Activated CD4-positive, alpha-beta T cell treated with anti-CD3 and anti-CD28 coated beads for 36 hours (primary cell): ENCODE results near the gene CARD9. TPM values are rescaled to one million over a fixed set of nuclear protein-coding genes. Genes with fewer than 3 reads are reported as not detected.

Experiments
- ATAC-seq: fragments of 200-7000 bp; cut with Tn5 transposase; one replicate; pipeline ENCODE4 v1.10.0; 2021; ENCODE audit warnings: mild to moderate bottlenecking, moderate library complexity
- CTCF ChIA-PET: fragments of 350-600 bp; sonication (Branson Sonifier 250); formaldehyde crosslinking; loops from one replicate; lab custom pipeline; 2021; ENCODE audit warnings: antibody characterized with exemption; lab: Charles Lee
- POLR2A ChIA-PET: fragments of 350-600 bp; sonication (Branson Sonifier 250); formaldehyde crosslinking; loops from one replicate; lab custom pipeline; 2021; ENCODE audit warnings: antibody characterized with exemption, inconsistent platforms; lab: Charles Lee
- DNase-seq: peaks from one replicate; pipeline ENCODE4 v3.0.0-alpha.2; 2020
- H3K27ac Mint-ChIP-seq: one replicate; pipeline ENCODE4 v1.8.0; 2021; ENCODE audit warnings: mixed read lengths
- H3K27me3 Mint-ChIP-seq: one replicate; pipeline ENCODE4 v1.8.0; 2021; ENCODE audit warnings: mixed read lengths
- H3K36me3 Mint-ChIP-seq: one replicate; pipeline ENCODE4 v1.8.0; 2021; ENCODE audit warnings: low read depth, mixed read lengths
- H3K4me1 Mint-ChIP-seq: one replicate; pipeline ENCODE4 v1.8.0; 2021; ENCODE audit warnings: mixed read lengths
- H3K4me3 Mint-ChIP-seq: one replicate; pipeline ENCODE4 v1.8.0; 2021; ENCODE audit warnings: mild to moderate bottlenecking, moderate library complexity, mixed read lengths
- H3K9me3 Mint-ChIP-seq: one replicate; pipeline ENCODE4 v1.8.0; 2021; ENCODE audit warnings: low read depth, mixed read lengths
- intact Hi-C, 2 experiments: fragments of 100-400 bp; cut with DNase I in 1 of 2; cut with micrococcal nuclease in 1 of 2; formaldehyde crosslinking; loops; one replicate each; pipeline versions ENCODE4 v1.14.2 to v1.15.1; 2022 to 2024; cut with DNase I, micrococcal nuclease
- total RNA-seq, 2 experiments: library from RNA; stranded (reverse); gene quantifications; one replicate each; pipeline ENCODE4 v1.2.3, GENCODE V29; 2021

The CARD9 gene
- total RNA-seq, 2 experiments from 2014 or later: 0.98 to 1.1 TPM

DNA sequence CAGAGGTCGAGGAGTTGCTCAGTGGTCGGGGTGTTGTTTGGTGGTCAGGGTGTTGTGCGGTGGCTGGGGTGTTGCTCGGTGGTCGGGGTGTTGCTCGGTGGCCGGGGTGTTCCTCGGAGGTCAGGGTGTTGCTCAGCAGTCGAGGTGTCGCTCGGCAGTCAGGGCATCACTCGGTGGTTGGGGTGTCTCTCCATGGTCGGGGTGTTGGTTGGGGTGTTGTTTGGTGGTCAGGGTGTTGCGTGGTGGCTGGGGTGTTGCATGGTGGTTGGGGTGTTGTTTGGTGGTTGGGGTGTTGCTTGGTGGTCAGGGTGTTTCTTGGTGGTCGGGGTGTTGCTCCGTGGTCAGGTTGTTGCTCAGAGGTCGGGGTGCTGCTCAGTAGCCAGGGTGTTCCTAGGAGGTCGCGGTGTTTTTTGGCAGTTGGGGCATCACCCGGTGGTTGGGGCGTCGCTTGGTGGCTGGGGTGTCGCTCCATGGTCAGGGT is 57.2 kb downstream of the CARD9 start:
- intact Hi-C loops: no loop called here
- no peaks in the 10 kb centered on the region for H3K4me1 Mint-ChIP-seq
- ChIA-PET POLR2A (no interaction called here), CTCF (no interaction called here)
- no peaks in the 10 kb centered on the region for H3K27me3 Mint-ChIP-seq
- H3K9me3 Mint-ChIP-seq: peaks cover 9% of the 10 kb centered on the region
- no peak overlapping the region for H3K4me3 Mint-ChIP-seq
- no peak for ATAC-seq
- no peaks in the 10 kb centered on the region for H3K36me3 Mint-ChIP-seq
- H3K27ac Mint-ChIP-seq: no peak overlapping the region
- no peak for DNase-seq

- intact Hi-C loops: loop anchor here in 1 of 2 experiments (5.0 kb wide), 1 partner anchor 87 kb away; the partner anchor contains the start of gene SNAPC4
- H3K4me3 Mint-ChIP-seq: no peak overlapping the region
- ChIA-PET CTCF (no interaction called here), POLR2A (no interaction called here)
- peaks cover 9% of the 10 kb centered on the region for H3K9me3 Mint-ChIP-seq
- H3K27me3 Mint-ChIP-seq: no peaks in the 10 kb centered on the region
- ATAC-seq (no peak), DNase-seq (no peak)
- H3K4me1 Mint-ChIP-seq: no peaks in the 10 kb centered on the region
- no peak overlapping the region for H3K27ac Mint-ChIP-seq
- H3K36me3 Mint-ChIP-seq: no peaks in the 10 kb centered on the region
Observed at GRCh38 chr9:136314944-136315343, 58.5 kb downstream of the CARD9 start.

- intact Hi-C loops: loop anchor here in 1 of 2 experiments (5.0 kb wide), 1 partner anchor 88 kb away; the partner anchor contains the start of gene SNAPC4
- H3K27me3 Mint-ChIP-seq: no peaks in the 10 kb centered on the region
- ChIA-PET POLR2A (no interaction called here), CTCF (interaction anchor here (0.7 kb wide), 1 partner anchor 17 kb away, joined by 5 read pairs; no protein-coding TSS in a partner anchor)
- H3K9me3 Mint-ChIP-seq: peaks cover 9% of the 10 kb centered on the region
- DNase-seq: no peak
- no peaks in the 10 kb centered on the region for H3K4me1 Mint-ChIP-seq
- H3K27ac Mint-ChIP-seq: no peak overlapping the region
- no peak for ATAC-seq
- no peak overlapping the region for H3K4me3 Mint-ChIP-seq
- no peaks in the 10 kb centered on the region for H3K36me3 Mint-ChIP-seq
Observed at GRCh38 chr9:136314056-136314416, 59.4 kb downstream of the CARD9 start.

Other genes with a start within 250 kb of the CARD9 start
- not detected for gene LHX3, start 168.5 kb downstream of the CARD9 start, total RNA-seq
- gene QSOX2, start 127.9 kb downstream of the CARD9 start, total RNA-seq: 10 to 100 TPM; 18.1 to 21.2 TPM
- gene CCDC187, start 69.6 kb downstream of the CARD9 start, total RNA-seq: under 1 TPM in 1 of 2 experiments, not detected in 1; 0.05 TPM
- gene GPSM1, start 46.1 kb downstream of the CARD9 start, total RNA-seq: 10 to 100 TPM in 1 of 2 experiments, 1 to 10 TPM in 1; 9.6 to 10.8 TPM
- 10 to 100 TPM; 11.7 to 12.8 TPM for gene DNLZ, start 9.9 kb downstream of the CARD9 start, total RNA-seq
- gene SNAPC4, start 26.5 kb upstream of the CARD9 start, total RNA-seq: 10 to 100 TPM; 12.4 to 16.8 TPM
- 10 to 100 TPM; 57.2 to 67.7 TPM for gene ENTR1, start 36.9 kb upstream of the CARD9 start, total RNA-seq
- 100 to 1,000 TPM in 1 of 2 experiments, 10 to 100 TPM in 1; 88.0 to 113 TPM for gene PMPCA, start 37.0 kb upstream of the CARD9 start, total RNA-seq
- 10 to 100 TPM; 13.5 to 14.1 TPM for gene INPP5E, start 66.2 kb upstream of the CARD9 start, total RNA-seq
- 10 to 100 TPM; 62.7 TPM for gene SEC16A, start 109.4 kb upstream of the CARD9 start, total RNA-seq
- gene NOTCH1, start 172.4 kb upstream of the CARD9 start, total RNA-seq: 10 to 100 TPM; 70.0 to 79.4 TPM